ENCODE data around the gene CDX1. TPM values are rescaled to one million over a fixed set of nuclear protein-coding genes. Genes with fewer than 3 reads are reported as not detected.

Gene CDX1
- total RNA-seq = not detected

DNA sequence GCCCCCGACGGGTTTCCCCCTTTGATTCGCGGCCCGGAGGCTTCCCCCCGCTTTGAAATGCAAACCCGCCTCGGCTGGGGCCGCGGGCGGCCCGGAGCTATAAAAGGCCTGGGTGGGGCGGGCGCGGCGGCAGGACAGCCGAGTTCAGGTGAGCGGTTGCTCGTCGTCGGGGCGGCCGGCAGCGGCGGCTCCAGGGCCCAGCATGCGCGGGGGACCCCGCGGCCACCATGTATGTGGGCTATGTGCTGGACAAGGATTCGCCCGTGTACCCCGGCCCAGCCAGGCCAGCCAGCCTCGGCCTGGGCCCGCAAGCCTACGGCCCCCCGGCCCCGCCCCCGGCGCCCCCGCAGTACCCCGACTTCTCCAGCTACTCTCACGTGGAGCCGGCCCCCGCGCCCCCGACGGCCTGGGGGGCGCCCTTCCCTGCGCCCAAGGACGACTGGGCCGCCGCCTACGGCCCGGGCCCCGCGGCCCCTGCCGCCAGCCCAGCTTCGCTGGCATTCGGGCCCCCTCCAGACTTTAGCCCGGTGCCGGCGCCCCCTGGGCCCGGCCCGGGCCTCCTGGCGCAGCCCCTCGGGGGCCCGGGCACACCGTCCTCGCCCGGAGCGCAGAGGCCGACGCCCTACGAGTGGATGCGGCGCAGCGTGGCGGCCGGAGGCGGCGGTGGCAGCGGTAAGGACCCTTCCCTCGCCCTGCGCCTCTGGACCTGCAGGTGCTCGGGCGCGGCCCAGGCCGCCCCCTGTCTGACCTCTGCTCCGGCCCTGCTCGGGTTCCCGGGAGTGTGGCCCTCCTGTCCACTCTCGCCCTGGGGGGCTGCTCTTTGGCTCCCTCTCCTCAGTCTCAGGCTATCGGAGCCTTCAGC is at the start of gene CDX1:
CDX1 (plus strand) TSS at position 129 of the 862 bp plus-strand sequence; CDS start at position 228, 99 bp downstream.
- ATAC-seq (no peak), DNase-seq (no peak)
- H3K9me3 Mint-ChIP-seq = no peaks in the 10 kb centered on the region
- CTCF ChIA-PET = interaction anchor here (0.9 kb wide), 1 partner anchor 51 kb away, joined by 3 read pairs; no protein-coding TSS in a partner anchor
- no peak within 1 kb of the TSS for H3K4me3 Mint-ChIP-seq
- TF ChIP-seq, protein P1, sequence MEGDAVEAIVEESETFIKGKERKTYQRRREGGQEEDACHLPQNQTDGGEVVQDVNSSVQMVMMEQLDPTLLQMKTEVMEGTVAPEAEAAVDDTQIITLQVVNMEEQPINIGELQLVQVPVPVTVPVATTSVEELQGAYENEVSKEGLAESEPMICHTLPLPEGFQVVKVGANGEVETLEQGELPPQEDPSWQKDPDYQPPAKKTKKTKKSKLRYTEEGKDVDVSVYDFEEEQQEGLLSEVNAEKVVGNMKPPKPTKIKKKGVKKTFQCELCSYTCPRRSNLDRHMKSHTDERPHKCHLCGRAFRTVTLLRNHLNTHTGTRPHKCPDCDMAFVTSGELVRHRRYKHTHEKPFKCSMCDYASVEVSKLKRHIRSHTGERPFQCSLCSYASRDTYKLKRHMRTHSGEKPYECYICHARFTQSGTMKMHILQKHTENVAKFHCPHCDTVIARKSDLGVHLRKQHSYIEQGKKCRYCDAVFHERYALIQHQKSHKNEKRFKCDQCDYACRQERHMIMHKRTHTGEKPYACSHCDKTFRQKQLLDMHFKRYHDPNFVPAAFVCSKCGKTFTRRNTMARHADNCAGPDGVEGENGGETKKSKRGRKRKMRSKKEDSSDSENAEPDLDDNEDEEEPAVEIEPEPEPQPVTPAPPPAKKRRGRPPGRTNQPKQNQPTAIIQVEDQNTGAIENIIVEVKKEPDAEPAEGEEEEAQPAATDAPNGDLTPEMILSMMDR (IDR thresholded peaks at IDR 0.05) = no peak
- no peak within 1 kb of the TSS for H3K27ac Mint-ChIP-seq
- POLR2A ChIA-PET = no interaction called here
- H3K36me3 Mint-ChIP-seq (ENCODE audit: low read depth) = no peaks in the 10 kb centered on the region
- H3K4me1 Mint-ChIP-seq (ENCODE audit: low read depth) = no peaks in the 10 kb centered on the region
- peaks cover 33% of the 10 kb centered on the region for H3K27me3 Mint-ChIP-seq
- intact Hi-C loops (cut with micrococcal nuclease) = no loop called here

DNA sequence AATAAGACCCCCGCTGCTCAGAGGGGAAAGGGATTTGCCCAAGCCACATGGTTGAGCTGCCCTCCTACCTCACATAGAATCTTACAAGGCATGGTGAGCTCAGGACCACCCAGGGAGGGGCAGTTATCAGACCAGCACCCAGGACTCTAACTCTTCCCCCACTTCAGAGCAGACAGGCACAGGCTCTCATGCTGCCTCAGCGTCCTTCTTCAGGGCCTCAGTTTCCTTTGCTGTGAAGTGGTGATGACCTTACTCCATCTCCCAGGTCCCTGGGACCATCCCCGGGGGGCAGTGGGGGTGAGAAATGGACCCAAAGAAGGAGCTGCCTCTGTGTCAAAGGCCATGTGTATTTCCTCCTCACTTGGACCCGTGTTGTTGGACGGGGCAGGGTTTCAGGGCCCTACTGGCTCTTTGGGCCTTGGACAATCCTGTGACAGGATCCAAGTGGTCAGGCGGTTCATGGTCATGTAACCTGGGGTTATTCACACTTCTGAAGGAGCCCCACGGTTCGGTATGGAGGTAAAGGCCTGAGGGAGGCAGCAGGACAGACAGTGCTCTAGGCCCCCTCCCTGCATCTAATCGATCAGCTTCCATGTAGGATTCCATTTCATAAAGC is 48.5 kb upstream of the CDX1 start:
- TF ChIP-seq, protein P1 (IDR thresholded peaks at IDR 0.05) = no peak
- no peak for DNase-seq
- ChIA-PET CTCF (interaction anchor here (1.1 kb wide), 1 partner anchor 100 kb away, joined by 3 read pairs; no protein-coding TSS in a partner anchor), POLR2A (interaction anchor here (0.7 to 1.3 kb wide), 2 partner anchors 10 to 50 kb away, joined by 3 read pairs; no protein-coding TSS in a partner anchor)
- H3K27ac Mint-ChIP-seq = no peak overlapping the region
- intact Hi-C loops (cut with micrococcal nuclease) = no loop called here
- no peaks in the 10 kb centered on the region for H3K4me1 Mint-ChIP-seq (ENCODE audit: low read depth)
- H3K9me3 Mint-ChIP-seq = no peaks in the 10 kb centered on the region
- H3K4me3 Mint-ChIP-seq = no peak overlapping the region
- peaks cover 1% of the 10 kb centered on the region for H3K27me3 Mint-ChIP-seq
- no peaks in the 10 kb centered on the region for H3K36me3 Mint-ChIP-seq (ENCODE audit: low read depth)
- ATAC-seq = no peak

DNA sequence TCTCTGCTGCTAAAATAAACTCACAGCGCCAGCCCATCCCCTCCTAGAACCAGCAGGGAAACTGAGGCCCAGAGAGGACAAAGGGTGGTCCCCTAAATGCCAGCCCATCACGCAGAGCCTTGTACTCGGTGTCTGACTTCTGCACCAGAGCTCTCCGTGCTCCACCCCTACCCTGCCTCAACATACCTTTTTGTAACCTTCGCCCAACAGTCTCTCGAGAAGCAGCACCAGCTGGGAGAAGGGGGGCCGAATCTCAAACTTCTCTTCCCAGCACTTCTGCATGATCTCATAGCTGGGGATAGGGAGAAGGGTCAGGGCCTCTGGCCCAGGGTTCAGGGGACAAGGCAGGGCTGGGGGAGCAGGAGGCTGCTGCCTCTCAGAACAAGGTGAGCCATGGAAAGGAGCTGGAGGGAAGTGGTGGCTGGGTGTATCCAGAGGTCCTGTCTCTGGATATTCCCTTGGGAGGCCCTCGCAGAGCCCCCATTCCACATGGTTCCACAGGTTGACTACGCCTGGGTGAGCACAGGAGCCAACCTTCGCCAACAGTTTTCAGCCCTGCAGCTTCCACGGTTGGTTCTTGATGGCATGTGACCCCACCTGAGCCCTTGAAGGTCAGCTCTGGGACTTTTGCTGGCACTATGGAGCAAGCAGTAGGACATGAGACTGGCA is 47.9 kb upstream of the CDX1 start:
- TF ChIP-seq, protein P1 (IDR thresholded peaks at IDR 0.05) = no peak
- intact Hi-C loops (cut with micrococcal nuclease) = no loop called here
- no peak overlapping the region for H3K27ac Mint-ChIP-seq
- DNase-seq = no peak
- H3K36me3 Mint-ChIP-seq (ENCODE audit: low read depth) = no peaks in the 10 kb centered on the region
- no peaks in the 10 kb centered on the region for H3K27me3 Mint-ChIP-seq
- ChIA-PET POLR2A (interaction anchor here (0.7 to 1.3 kb wide), 2 partner anchors 10 to 50 kb away, joined by 3 read pairs; no protein-coding TSS in a partner anchor), CTCF (interaction anchor here (1.1 kb wide), 1 partner anchor 99 kb away, joined by 3 read pairs; no protein-coding TSS in a partner anchor)
- H3K9me3 Mint-ChIP-seq = no peaks in the 10 kb centered on the region
- ATAC-seq = no peak
- no peaks in the 10 kb centered on the region for H3K4me1 Mint-ChIP-seq (ENCODE audit: low read depth)
- H3K4me3 Mint-ChIP-seq = no peak overlapping the region

DNA sequence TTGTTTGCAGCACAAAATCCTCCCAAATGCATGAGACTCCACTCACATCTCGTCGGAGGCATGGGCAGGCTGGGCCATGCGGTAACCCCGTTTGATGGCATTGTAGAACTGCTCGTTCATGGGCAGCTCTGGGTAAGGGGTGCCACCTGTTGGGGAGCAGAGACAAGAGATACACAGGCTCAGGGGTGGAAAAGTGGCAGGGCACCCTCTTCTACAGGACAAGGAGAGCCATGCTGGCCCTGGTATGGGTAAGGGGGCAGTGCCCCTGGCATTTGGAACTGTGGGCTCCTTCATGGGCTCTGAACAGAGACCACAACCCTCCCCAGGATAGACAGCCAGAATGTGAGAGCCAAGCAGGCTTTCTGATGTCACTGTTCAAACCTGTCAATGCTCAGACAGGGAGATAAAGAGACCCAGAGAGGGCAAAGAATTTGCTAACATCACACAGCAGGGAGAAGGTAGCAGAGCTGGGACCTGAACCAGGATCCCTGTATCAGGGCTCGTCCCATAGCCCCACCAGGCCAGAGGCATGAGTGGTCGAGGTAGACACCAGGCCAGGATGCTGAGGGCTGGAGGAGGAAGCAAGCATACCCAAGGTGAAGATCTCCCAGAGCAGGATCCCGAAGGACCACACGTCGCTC is 47.0 kb upstream of the CDX1 start:
- POLR2A ChIA-PET = no interaction called here
- Mint-ChIP-seq H3K27ac (no peak overlapping the region), H3K36me3 (ENCODE audit: low read depth) (no peaks in the 10 kb centered on the region), H3K4me1 (ENCODE audit: low read depth) (no peaks in the 10 kb centered on the region), H3K9me3 (no peaks in the 10 kb centered on the region), H3K27me3 (no peaks in the 10 kb centered on the region), H3K4me3 (no peak overlapping the region)
- DNase-seq (no peak), ATAC-seq (no peak)
- intact Hi-C loops (cut with micrococcal nuclease) = no loop called here
- CTCF ChIA-PET = no interaction called here
- TF ChIP-seq, protein P1 (IDR thresholded peaks at IDR 0.05) = no peak
